ENCODE data around the gene CEACAM1.

GRCh38 chr19:42554046-42554575, 25.8 kb upstream of the CEACAM1 start:
- no peak for TF ChIP-seq POLR2A (IDR thresholded peaks at IDR 0.05)
- no peak for TF ChIP-seq CTCF (IDR thresholded peaks at IDR 0.05)
- TF ChIP-seq EP300 (IDR thresholded peaks at IDR 0.05): no peak

All from ovary (tissue), 3 donors.